T-helper 17 cell (primary cell): ENCODE data around the gene MAP7D3. TPM values are rescaled to one million over a fixed set of nuclear protein-coding genes. Genes with fewer than 3 reads are reported as not detected.
"Not testable (repeated sequence)": the region's sequence is repeated elsewhere in the genome, so short reads cannot be mapped to it uniquely, and the experiment has no call there.

Experiments used
- ATAC-seq: fragments of 150-1000 bp; cut with Tn5 transposase; 2 replicates; pipeline ENCODE4 v1.10.0; 2021; ENCODE audit warnings: mild to moderate bottlenecking, moderate library complexity
- DNase-seq, 3 donors: peaks; one replicate each; pipeline versions ENCODE4 v3.0.0 to v3.0.0-alpha.2; 2020 to 2021
- H3K9me3 ChIP-seq: one replicate; pipeline ENCODE4 v1.7.0; 2013; ENCODE audit warnings: low read length, mild to moderate bottlenecking; ENCODE audit not compliant: control insufficient read depth, poor library complexity, severe bottlenecking
- H3K27ac Mint-ChIP-seq: one replicate; pipeline ENCODE4 v1.8.0; 2022; ENCODE audit warnings: mild to moderate bottlenecking, moderate library complexity, mixed read lengths
- H3K27me3 Mint-ChIP-seq: one replicate; pipeline ENCODE4 v1.8.0; 2022; ENCODE audit warnings: mixed read lengths
- H3K36me3 Mint-ChIP-seq: one replicate; pipeline ENCODE4 v1.8.0; 2022; ENCODE audit warnings: low read depth, mixed read lengths
- H3K4me1 Mint-ChIP-seq: one replicate; pipeline ENCODE4 v1.8.0; 2022; ENCODE audit warnings: mild to moderate bottlenecking, mixed read lengths
- H3K4me3 Mint-ChIP-seq: one replicate; pipeline ENCODE4 v1.8.0; 2022; ENCODE audit warnings: mild to moderate bottlenecking, moderate library complexity, mixed read lengths
- total RNA-seq, 4 donors: library from RNA in 2 of 4; stranded (reverse) in 2 of 4; gene quantifications; one replicate each; pipeline ENCODE4 v1.2.3 and lab custom pipeline; 2022 to 2026

MAP7D3 gene
- total RNA-seq (1 to 10 TPM; 6.0 to 6.7 TPM), total RNA-seq (lab: John Stamatoyannopoulos, UW) (17.6 to 50.5 reads per million in 2 donors)

- H3K4me3 Mint-ChIP-seq = peak within 1 kb of the TSS; percentile 92
- H3K4me1 Mint-ChIP-seq = peaks cover 3% of the 10 kb centered on the region
- ATAC-seq = peak; percentile 94
- DNase-seq = peak; percentile 53 to 61 (median 59)
- peaks cover 3% of the 10 kb centered on the region for H3K36me3 Mint-ChIP-seq
- no peaks in the 10 kb centered on the region for H3K27me3 Mint-ChIP-seq
- H3K27ac Mint-ChIP-seq = peak within 1 kb of the TSS; percentile 74
- no peaks in the 10 kb centered on the region for H3K9me3 ChIP-seq
Measured at GRCh38 chrX:136251041-136251991, at the start of gene MAP7D3. Gene MAP7D3, minus strand, starts transcription at chrX:136251400. Its CDS starts 42 bp downstream, at chrX:136251358.

DNA sequence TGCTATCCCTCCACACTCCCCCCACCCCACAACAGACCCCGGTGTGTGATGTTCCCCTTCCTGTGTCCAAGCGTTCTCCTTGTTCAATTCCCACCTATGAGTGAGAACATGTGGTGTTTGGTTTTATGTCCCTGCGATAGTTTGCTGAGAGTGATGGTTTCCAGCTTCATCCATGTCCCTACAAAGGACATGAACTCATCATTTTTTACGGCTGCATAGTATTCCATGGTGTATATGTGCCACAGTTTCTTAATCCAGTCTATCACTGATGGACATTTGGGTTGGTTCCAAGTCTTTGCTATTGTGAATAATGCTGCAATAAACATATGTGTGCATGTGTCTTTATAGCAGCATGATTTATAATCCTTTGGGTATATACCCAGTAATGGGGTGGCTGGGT, 49.5 kb upstream of the MAP7D3 start, which contains the start of gene ADGRG4:
Gene ADGRG4, plus strand, starts transcription at position 243 of the 400 bp plus-strand sequence. CDS start 7,815 bp downstream, outside the sequence.
- not testable (repeated sequence) for H3K9me3 ChIP-seq, H3K27me3 Mint-ChIP-seq, H3K36me3 Mint-ChIP-seq, DNase-seq, ATAC-seq, H3K4me3 Mint-ChIP-seq, H3K27ac Mint-ChIP-seq, H3K4me1 Mint-ChIP-seq

GRCh38 chrX:136295380-136295779, 44.2 kb upstream of the MAP7D3 start:
- H3K27ac Mint-ChIP-seq = no peak overlapping the region
- H3K36me3 Mint-ChIP-seq = no peaks in the 10 kb centered on the region
- no peaks in the 10 kb centered on the region for H3K9me3 ChIP-seq
- H3K4me1 Mint-ChIP-seq = peaks cover 2% of the 10 kb centered on the region
- ATAC-seq = no peak
- DNase-seq = no peak
- H3K4me3 Mint-ChIP-seq = no peak overlapping the region
- H3K27me3 Mint-ChIP-seq = no peaks in the 10 kb centered on the region

DNA sequence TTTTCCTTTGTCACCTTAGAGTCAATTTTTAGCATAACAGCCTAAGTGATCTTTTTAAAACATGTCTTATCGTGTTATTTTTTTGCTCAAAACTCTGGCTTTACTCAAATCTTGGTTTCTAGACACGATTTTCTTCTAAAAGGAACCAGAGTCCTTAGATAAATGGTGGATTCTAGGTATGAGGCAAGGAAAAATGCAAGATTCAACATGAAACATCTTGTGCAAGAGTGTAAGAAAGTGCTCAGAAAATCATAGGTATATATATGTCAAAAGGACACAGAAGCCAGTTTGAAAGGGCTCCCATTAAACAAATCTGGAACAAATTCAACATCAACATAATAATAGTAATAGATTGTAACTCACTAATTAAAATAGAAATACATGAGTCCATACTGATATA, 41.5 kb upstream of the MAP7D3 start:
- no peak for ATAC-seq
- no peak for DNase-seq
- Mint-ChIP-seq H3K4me1 (peaks cover 2% of the 10 kb centered on the region), H3K27me3 (no peaks in the 10 kb centered on the region), H3K27ac (no peak overlapping the region), H3K4me3 (no peak overlapping the region), H3K36me3 (no peaks in the 10 kb centered on the region)
- no peaks in the 10 kb centered on the region for H3K9me3 ChIP-seq

- Mint-ChIP-seq H3K4me3 (no peak overlapping the region), H3K27ac (no peak overlapping the region), H3K36me3 (no peaks in the 10 kb centered on the region), H3K27me3 (no peaks in the 10 kb centered on the region), H3K4me1 (peaks cover 2% of the 10 kb centered on the region)
- no peak for DNase-seq
- no peak for ATAC-seq
- no peaks in the 10 kb centered on the region for H3K9me3 ChIP-seq
Measured at GRCh38 chrX:136291824-136292223, 40.6 kb upstream of the MAP7D3 start.

DNA sequence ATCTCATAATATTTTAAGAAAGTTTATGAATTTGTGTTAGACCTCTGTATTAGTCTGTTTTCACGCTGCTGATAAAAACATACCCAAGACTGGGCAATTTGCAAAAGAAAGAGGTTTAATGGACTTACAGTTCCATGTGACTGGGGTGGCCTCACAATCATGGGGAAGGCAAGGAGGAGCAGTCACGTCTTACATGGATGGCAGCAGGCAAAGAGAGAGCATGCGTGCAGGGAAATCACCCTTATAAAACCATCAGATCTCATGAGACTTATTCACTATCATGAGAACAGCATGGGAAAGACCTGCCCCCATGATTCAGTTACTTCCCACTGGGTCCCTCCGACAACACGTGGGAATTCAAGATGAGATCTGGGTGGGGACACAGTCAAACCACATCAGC, 35.2 kb upstream of the MAP7D3 start:
- not testable (repeated sequence) for ATAC-seq, H3K36me3 Mint-ChIP-seq, DNase-seq, H3K27ac Mint-ChIP-seq, H3K9me3 ChIP-seq, H3K4me1 Mint-ChIP-seq, H3K4me3 Mint-ChIP-seq, H3K27me3 Mint-ChIP-seq

DNA sequence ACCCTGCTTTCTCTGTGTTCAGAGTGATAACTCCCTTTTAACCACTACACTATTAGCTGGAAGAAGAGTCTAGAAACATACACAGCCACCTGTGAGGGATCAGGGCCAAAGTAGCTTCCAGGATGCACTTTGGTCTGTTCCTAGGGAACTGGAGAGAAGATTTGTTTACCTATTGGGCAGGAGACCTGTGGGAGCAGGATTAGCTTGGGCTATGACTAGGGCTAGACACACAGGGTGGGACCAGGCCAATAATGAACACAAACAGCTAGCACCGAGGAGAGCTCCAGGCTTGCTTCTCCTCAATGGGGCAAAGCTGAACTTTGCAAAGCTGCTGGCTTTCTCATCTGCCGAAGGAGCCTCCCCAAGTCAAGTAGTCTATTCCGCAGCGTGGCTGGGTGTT, 24.4 kb upstream of the MAP7D3 start:
- ATAC-seq = no peak
- no peak overlapping the region for H3K27ac Mint-ChIP-seq
- no peak overlapping the region for H3K4me3 Mint-ChIP-seq
- no peaks in the 10 kb centered on the region for H3K27me3 Mint-ChIP-seq
- peaks cover 2% of the 10 kb centered on the region for H3K4me1 Mint-ChIP-seq
- no peaks in the 10 kb centered on the region for H3K36me3 Mint-ChIP-seq
- no peak for DNase-seq
- no peaks in the 10 kb centered on the region for H3K9me3 ChIP-seq

GRCh38 chrX:136273986-136274385, 22.8 kb upstream of the MAP7D3 start:
- Mint-ChIP-seq H3K4me1 (peaks cover 2% of the 10 kb centered on the region), H3K36me3 (no peaks in the 10 kb centered on the region)
- no peak for DNase-seq

DNA sequence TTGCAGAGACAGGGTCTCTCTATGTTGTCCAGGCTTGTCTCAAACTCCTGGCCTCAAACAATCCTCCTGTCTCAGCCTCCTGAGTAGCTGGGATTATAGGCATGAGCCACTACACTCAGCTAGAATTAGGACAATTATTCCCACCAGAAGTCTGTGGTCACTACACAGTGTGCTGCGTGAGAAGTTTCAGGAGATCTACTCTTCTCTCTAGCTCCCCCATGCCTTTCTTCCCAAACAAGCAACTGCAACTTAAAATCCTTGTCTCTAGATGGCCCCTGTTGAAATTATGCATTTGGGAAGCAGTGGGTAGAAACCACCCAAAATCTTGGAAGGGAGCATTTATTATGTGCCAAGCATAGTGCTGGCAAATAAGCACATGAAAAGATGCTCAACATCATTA, 21.1 kb upstream of the MAP7D3 start:
- Mint-ChIP-seq H3K4me3 (no peak overlapping the region), H3K36me3 (no peaks in the 10 kb centered on the region)

More at GRCh38 chrX:136273986-136274385, 22.8 kb upstream of the MAP7D3 start:
- H3K27me3 Mint-ChIP-seq = no peaks in the 10 kb centered on the region
- no peaks in the 10 kb centered on the region for H3K9me3 ChIP-seq
- no peak overlapping the region for H3K4me3 Mint-ChIP-seq
- H3K27ac Mint-ChIP-seq = no peak overlapping the region
- ATAC-seq = no peak

DNA sequence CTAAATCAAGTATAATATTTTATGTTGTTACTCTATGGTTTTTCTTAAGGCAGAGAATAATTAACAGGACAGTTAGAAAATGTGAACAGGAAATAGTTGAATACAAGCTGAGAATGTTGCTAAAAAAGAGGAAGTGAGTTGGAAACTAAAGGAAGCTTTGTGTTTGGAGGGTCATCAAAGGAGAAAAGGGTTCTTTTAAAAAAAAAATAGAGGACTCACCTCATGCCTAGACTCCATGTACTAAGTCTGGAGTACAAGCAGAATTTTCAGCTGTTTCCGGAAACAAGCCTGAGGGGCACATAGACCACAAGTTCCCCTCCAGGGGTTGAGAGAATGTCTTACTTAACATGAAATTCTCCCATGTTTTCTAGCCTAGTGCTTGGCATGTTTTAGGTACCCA, 20.1 kb upstream of the MAP7D3 start:
- H3K27ac Mint-ChIP-seq = no peak overlapping the region
- no peaks in the 10 kb centered on the region for H3K27me3 Mint-ChIP-seq
- peaks cover 2% of the 10 kb centered on the region for H3K4me1 Mint-ChIP-seq
- no peak for DNase-seq
- ATAC-seq = no peak
- H3K9me3 ChIP-seq = no peaks in the 10 kb centered on the region
- no peak overlapping the region for H3K4me3 Mint-ChIP-seq
- no peaks in the 10 kb centered on the region for H3K36me3 Mint-ChIP-seq

More for the DNA sequence above, 21.1 kb upstream of the MAP7D3 start:
- no peak overlapping the region for H3K27ac Mint-ChIP-seq
- DNase-seq (no peak), ATAC-seq (no peak)
- H3K4me1 Mint-ChIP-seq = peaks cover 2% of the 10 kb centered on the region
- no peaks in the 10 kb centered on the region for H3K27me3 Mint-ChIP-seq
- no peaks in the 10 kb centered on the region for H3K9me3 ChIP-seq

GRCh38 chrX:136269921-136270320, 18.7 kb upstream of the MAP7D3 start:
- H3K9me3 ChIP-seq = no peaks in the 10 kb centered on the region
- no peak for ATAC-seq
- Mint-ChIP-seq H3K36me3 (no peaks in the 10 kb centered on the region), H3K27me3 (no peaks in the 10 kb centered on the region), H3K4me3 (no peak overlapping the region), H3K27ac (no peak overlapping the region), H3K4me1 (peaks cover 2% of the 10 kb centered on the region)
- DNase-seq = no peak

DNA sequence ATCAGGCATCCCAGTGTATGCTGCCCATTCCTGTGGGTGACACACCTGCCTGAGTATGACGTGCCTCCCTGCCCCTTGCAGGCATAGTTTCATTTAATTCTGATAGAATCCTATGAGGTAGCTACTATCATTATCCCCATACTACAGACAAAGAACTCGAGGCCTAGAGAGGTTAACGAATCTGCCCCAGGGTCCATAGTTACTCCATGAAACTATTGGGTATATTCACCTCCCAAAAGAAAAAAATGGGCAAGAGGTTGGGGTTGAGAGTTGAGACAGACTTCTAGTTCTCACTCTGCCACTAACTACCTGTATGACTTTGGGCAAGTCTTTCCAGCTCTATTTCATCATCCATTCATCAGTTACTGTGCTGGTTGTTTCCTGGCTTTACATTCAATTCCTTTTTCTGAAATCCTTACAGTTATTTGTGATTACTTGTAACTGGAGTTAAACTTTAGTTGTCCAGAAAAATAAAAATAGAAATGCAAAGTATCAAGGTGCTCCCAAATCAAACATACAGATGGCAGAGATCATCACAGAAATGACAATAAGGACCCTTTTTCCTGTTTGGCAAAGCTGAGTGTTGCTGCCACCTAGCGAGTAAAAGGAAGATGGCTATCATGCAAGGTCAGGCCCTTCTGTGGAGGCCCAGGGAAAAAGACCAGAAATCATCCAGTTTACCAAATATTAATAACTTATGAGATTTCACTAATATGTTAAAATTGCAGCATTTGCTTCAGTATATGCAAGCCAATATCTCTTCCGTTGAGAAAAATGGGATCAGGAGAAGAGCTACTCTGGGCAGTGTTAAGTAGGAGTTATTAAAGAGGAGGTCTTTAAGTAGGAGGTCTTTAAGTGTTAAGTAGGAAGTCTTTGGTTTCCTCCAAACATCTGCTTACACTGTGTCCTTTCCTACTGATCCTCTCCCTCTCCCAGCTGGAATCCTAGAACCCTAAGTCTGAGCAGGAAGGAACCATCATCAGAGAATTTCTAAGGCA, 17.1 kb upstream of the MAP7D3 start:
- Mint-ChIP-seq H3K36me3 (no peaks in the 10 kb centered on the region), H3K4me3 (no peak overlapping the region), H3K27ac (no peak overlapping the region), H3K4me1 (peaks cover under 1% of the 10 kb centered on the region), H3K27me3 (no peaks in the 10 kb centered on the region)
- ATAC-seq (peak; percentile 54), DNase-seq (peak in 2 of 3 donors; percentile 9 to 21)
- H3K9me3 ChIP-seq = no peaks in the 10 kb centered on the region

DNA sequence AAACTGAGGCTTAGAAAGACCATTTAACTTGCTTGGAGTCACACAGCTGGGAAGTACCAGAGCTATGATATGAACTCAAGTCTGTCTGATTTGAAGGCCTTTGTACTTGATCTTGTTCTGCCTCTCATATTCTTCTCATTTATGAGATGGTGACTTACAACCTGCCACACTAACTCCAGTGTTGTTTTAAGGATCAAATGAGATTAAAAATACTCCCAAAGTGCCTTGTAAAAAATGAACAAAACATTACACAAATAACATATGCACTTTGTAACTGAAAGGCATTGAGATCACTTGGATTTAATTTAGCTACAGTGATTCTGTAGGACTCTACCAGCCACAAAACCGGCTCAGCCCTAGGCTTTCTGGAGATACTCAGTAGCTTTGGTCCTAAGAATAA, 15.6 kb upstream of the MAP7D3 start:
- no peaks in the 10 kb centered on the region for H3K27me3 Mint-ChIP-seq
- no peak for ATAC-seq
- H3K4me1 Mint-ChIP-seq = no peaks in the 10 kb centered on the region

More for the DNA sequence above, 15.6 kb upstream of the MAP7D3 start:
- no peaks in the 10 kb centered on the region for H3K36me3 Mint-ChIP-seq
- DNase-seq = no peak
- H3K27ac Mint-ChIP-seq = no peak overlapping the region
- H3K4me3 Mint-ChIP-seq = no peak overlapping the region
- H3K9me3 ChIP-seq = no peaks in the 10 kb centered on the region
